HG02678 (cell line): ENCODE results near the gene VWA3B.
A peak's percentile ranks its signal among the peaks of the same experiment; 100 is the strongest.
"Not testable (repeated sequence)": the region's sequence is repeated elsewhere in the genome, so short reads cannot be mapped to it uniquely, and the experiment has no call there.

Experiments
- ATAC-seq: cut with Tn5 transposase; IDR thresholded peaks from one replicate; pipeline ENCODE4 v1.9.1; 2021; ENCODE audit warnings: mild to moderate bottlenecking, moderate library complexity; ENCODE audit not compliant: unreplicated experiment

VWA3B gene

DNA sequence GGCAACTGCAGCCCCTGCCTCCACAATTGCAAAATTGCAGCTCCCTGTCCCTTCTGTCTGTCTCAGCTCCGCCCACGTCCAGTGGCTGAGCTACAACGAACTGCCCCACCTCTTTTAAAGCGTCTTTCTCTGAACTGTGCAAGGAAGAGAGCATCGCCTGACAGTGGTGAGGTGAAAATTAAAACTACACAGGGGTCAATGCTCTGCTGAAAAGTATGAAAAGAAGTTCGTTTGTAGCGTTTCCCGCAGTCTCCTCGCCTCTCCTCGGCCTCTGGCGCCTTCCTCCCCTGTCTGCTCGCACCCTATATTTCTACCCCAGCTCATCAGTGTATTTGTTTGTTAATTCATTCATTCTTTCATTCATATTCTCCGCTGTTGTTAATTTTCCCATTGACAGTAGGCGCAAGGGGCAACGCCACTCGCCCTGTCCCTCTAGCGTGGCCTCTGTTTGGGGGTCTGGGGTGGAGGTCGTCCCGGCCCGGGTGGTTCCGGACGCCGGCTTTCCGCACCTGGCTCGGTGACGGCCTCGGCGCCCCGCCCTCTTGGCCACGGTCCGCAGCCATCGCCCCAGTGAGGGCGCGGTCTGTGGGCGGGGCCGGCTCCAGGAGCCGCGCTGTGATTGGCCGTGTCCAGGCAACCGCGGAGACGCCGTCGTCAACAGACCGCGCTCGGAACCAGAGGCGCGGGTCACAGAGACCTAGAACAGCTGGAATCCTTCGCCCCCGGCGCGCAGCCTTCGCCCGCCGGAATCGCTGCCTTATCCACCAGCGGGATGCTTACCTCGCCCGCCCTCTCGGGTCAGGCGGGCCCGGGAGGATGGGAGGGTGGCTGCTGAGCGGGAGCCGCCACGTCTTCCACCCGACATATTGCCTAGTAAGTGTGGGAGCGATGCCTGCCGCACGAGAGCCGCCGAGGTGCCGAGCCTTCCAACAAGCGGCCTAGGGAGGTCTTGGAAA is at the start of gene VWA3B:
Gene VWA3B (plus strand): TSS at position 677 of the 956 bp plus-strand sequence. CDS start 5,926 bp downstream, outside the sequence.
- peak; percentile 88 for ATAC-seq

- ATAC-seq: no peak
These were observed 49.8 kb upstream of the VWA3B start for GRCh38 chr2:98037206-98037605.

DNA sequence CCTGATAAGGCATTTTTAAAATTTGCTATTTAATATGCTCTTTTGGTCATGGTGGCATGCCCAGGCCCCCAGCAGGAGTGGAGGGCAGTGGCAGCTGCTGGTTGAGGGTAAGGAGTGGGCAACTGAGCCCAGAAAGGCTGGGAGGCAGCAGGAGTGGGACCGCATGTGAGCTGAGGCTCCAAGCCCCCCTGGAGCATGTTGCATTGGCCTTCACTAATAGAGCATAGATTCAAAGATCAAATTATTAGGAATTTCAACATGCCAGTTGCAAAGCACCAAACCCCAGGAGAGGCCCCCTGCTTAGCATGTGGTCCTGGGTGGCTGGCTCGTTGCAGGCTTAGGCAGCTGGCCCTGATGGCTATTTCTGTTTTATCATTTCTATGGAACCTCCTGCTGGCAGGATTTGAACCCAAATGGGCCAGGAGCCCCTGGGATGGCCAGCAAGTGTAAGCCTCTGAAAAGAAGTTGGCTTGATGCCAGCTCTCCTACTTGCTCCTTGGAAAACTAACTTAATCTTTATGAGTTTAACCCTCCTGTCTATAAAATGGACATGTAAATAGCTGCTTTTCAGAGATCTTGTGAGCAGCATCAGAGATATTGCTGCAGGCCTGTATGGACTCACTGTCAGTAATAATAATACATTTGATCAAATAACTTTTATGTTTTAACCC is 49.2 kb upstream of the VWA3B start:
- ATAC-seq: no peak

GRCh38 chr2:98039085-98039756 is 47.7 kb upstream of the VWA3B start:
- no peak for ATAC-seq

DNA sequence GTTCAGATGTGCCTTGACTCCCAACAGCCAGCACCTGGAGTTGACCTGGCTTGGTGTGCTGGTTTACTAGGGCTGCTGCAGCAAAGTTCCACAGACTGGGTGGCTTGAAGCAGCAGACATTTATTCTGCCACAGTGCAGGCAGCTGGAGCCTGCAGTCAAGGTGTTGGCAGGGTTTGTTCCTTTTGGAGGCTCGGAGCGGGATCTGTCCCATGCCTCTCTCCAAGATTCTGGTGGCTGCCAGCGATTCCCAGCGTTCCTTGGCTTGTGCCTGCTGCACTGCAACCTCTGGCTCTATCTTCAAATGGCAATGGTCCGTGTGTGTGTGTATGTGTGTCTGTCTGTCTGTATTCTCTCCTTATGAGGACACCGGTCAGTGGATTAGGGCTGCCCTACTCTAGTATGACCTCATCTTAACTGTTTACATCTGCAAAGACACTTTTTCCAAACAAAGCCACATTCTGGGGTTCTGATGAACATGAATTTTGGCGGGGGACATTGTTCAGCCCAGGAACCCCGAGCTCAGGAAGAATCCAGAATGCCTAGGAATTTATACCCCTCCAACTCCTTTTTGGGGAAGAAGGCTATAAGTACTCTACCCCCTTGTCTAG is 46.5 kb upstream of the VWA3B start:
- ATAC-seq: no peak

DNA sequence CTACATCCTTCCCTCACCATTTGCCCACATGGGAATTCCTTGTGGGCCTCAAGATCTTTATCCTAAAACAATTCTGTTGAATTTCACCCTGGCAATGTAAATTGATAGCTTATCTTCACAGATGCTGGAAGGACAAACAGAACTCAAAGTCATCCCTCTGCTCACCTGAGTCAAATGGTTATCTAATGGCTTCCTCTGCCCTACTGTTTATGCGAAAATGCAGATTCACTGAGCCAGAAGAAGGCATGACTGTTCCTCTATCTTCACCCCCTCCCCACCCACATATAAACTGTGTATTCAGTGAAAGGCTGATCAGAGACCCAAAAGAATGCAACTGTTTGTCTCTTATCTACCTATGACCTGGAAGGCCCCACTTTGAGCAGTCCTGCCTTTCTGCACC is 43.9 kb upstream of the VWA3B start:
- no peak for ATAC-seq

GRCh38 chr2:98044730-98045129 is 42.2 kb upstream of the VWA3B start:
- ATAC-seq: not testable (repeated sequence)

DNA sequence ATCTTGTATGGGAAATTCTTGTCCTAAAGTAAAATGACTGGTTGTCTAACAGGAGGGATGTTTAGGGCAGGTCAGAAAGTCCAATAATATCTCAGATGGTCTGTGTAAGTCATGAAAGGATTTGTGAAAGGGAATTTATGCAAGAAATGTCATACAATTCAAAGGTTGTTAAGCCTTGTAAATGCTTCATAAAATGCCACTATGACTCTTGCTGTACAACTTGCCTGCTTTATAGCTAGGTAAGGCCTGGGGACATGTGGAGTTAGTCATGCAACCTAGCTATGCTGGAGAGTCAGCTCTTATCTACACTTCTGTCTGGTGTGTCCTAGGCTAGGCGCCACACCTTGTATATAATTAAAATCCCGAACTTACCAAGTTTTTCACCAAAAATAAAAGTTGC is 36.9 kb upstream of the VWA3B start:
- ATAC-seq: no peak

DNA sequence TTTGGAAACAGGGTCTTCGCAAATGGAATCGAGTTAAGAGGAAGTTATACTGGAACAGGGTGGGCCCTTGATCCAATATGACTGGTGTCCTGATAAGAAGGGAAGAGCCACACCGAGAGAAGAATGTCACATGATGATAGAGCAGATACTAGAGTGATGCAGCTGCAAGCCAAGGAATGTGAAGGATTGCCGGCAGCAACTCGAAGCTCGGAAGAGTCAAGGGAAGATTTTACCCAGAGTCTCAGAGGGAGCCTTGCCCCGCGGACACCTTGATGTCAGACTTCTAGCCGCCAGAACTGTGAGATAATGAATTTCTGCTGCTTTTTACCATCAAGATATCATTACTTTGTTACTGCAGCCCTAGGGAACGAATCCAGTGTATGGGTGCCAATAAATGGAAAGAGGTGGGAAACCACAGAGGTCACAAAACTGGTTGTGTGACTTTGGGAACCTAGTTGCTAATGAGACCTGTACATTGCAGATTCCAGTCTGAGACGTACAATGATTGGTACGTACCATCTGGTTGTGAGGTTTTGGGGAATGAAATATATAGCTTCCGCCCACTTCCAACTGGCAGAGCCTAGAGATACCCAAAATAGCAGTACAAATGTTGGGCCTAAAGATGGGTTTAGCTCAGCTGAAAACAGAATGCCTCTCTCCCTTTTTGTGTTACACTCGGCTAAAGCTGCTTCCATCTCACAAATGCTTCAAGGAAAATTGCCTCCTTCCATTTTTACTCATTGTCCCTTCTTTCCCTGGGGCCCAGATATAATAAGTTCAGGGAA is 28.6 kb upstream of the VWA3B start:
- no peak for ATAC-seq

DNA sequence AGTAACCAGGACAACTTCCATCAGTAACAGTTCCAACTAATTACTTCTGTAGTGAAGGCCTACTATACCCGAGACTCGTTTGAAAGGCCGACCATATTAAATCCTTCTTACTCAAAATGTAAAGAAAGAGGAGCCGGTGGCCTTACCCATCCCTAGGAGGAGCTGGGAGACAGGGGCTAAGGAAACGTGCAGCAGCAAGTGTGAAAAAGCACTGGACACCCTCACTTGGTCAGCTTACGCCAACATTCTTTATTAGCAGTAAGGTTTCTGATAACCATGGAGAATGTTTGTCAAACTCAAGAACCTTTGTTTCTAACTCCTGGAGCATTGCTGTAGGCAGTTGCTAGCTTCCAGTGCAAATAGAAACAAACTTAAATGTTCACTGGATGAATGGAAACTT is 26.7 kb upstream of the VWA3B start:
- ATAC-seq: no peak

DNA sequence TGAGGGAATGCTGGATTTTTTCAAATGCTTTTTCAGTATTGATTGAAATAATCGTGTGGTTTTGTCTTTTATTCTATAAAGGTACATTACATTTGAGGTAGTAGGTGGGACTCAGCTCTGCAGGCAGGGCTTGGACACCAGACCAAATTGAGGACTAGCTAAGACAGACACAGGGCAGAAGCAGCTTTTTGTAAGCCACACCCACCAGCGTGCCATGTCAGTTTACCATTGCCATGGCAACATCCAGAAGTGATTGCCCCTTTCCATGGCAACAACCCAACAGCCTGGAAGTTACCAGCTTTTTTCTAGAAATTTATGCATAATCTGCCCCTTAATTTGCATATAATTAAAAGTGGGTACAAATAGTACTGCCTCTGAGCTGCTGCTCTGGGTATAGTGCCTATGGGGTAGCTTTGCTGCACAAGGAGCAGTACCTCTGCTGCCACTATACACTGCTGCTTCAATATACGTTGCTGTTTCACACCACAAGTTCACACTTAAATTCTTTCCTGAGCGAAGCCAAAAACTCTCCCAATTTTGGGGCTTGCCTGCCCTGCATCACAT is 23.6 kb upstream of the VWA3B start:
- no peak for ATAC-seq

DNA sequence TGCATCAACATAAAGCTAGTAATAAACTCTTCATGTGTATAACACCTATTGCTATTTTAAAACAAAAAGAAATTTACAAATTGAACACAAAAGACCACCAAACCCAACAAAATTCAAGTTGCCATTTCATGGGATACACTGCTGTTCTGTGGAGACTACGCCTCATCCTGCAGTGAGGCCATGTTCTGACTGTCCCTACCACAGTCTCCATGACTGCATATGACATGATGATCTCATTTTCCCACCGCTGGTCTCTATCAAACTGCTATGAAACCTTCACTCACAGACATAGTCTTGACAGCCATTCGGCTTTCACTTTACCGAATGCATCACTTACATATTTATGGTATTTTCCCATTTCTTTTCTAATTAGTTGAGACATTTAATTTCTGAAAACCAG is 21.2 kb upstream of the VWA3B start:
- no peak for ATAC-seq

- no peak for ATAC-seq
These were observed 19.8 kb upstream of the VWA3B start for GRCh38 chr2:98067160-98067559.

DNA sequence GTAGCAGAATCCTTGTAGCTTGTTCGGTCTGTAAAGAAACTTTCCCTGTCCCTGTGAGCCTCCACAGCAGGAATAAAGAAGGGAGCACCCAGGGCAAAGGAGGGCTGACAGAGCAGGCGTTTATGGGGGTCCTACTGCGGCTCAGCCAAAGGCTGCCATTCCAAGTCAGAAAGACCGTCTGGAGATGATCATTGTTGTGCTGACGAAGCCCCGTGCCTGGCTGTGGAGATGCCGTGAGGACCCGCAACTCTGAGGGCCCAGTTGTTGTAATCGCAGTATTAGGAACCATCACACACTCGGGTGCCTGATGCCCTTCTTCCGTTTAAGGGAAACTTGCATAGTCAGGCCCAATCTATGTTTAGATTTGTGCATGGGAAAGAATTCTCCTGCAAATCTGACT is 16.9 kb upstream of the VWA3B start:
- ATAC-seq: no peak

DNA sequence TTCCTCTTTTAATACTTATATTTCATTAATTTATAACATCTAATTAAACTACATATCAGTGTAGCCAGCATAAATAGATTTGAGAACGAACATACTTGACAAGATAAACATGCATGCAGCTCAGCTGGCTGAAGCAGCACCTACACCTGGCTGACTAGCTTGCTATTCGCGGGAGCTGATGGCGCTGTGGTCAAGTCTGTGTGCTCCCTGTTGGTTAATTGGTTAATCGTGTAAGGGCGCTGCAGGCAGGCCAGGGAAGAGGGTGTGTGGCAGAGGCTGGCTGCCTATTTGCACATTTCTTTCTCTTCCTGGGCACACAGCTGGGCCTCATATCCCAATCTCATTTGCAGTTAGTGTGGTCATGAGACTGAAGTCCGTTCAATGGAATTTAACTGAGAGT is 14.5 kb upstream of the VWA3B start:
- no peak for ATAC-seq

DNA sequence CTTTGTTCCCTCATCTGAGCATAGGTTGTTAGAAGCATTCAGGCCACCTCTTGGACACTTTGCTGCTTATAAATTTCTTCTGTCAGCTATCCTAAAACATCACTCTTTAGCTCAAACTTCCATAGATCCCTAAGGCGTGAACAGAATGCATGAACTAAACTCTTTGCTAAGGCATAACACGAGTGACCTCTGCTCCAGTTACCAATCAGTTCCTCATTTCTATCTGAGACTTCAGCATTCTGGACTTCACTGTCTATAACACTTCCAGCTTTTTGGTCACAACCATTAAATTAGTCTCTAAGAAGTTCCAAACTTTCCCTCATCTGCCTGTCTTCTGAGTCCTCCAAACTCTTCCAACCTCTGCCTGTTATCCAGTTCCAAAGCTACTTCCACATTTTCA is 8.3 kb upstream of the VWA3B start:
- no peak for ATAC-seq

DNA sequence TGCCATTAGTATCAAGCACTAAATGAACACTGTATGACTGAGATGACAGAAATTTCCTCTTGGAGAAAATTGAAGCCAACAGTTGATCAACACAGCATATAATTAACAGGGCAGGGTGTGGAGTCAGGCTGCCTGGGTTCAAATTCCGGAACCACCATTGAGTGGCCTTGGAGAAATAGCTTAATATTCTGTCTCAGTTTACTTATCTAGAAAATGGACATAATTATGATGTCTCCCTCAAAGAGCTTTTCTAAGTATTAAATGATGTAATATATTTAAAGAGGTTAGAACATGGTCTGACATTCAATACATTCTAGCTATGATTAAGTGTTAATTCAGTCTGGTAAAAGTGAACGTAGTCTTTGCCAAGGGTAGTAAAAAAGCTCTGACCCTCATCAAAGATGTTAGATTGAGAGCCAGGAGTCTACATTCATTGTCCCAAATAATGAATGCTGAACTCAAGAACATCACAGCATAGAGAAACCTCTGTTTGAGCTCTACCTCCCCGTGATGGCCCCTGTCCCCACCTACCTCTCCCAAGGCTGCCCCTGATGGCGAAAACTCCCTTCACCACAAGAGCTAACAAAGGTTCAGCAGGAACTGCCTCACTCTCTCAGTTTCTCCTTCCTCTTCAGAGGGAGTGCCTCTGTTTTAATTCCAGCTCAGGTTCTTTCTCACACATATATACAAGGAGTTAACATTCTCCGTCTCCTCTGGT is 2.7 kb upstream of the VWA3B start:
- no peak for ATAC-seq

GRCh38 chr2:98084869-98085238 is 2.1 kb upstream of the VWA3B start:
- no peak for ATAC-seq

DNA sequence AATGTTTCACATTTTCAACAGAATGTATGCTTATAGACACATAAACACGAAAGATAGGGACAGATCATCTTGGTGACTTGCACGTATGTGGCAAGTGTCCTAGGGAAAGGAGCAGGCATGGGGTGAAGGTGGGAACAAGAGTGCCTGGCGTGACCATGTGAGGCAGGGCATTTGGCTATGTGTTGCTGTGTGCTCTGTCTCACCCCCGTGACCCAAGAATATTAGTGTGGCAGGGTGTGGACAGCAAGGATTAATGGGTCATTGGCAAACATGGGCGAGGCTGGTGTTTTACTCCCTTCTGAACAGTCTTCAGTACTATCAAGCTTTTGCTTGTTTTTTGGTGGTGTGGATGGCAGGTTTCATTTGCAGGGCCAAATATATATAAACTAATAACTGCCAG is 1.3 kb upstream of the VWA3B start:
- ATAC-seq: no peak
